Esophagus squamous epithelium (tissue), 5 donors: ENCODE results near the gene SPTBN4. TPM values are rescaled to one million over a fixed set of nuclear protein-coding genes. Genes with fewer than 3 reads are reported as not detected.
"Not testable (repeated sequence)": the region's sequence is repeated elsewhere in the genome, so short reads cannot be mapped to it uniquely, and the experiment has no call there.

Experiments
- DNase-seq: peaks from one replicate; lab custom pipeline; 2025; lab: John Stamatoyannopoulos, UW
- H3K27ac ChIP-seq, 4 donors: fragments of 200-600 bp; sonication (generic); one replicate each; pipeline ENCODE4 v1.5.1; 2016 to 2019; ENCODE audit warnings: mild to moderate bottlenecking in 1 of 4
- H3K27me3 ChIP-seq, 4 donors: fragments of 200-600 bp; sonication (generic); 1 replicate in 3 of 4; 2 replicates in 1 of 4; pipeline versions ENCODE4 v1.5.1 to v1.6.0; 2017 to 2021; ENCODE audit warnings: antibody characterized with exemption in 1 of 4
- H3K36me3 ChIP-seq, 3 donors: fragments of 200-600 bp; sonication (generic); one replicate each; pipeline ENCODE4 v1.5.1; 2016 to 2019
- H3K4me1 ChIP-seq, 3 donors: fragments of 200-600 bp; sonication (generic); one replicate each; pipeline ENCODE4 v1.5.1; 2017 to 2019
- H3K4me3 ChIP-seq, 4 donors: fragments of 200-600 bp; sonication (generic); 1 replicate in 3 of 4; 2 replicates in 1 of 4; pipeline ENCODE4 v1.5.1; 2016 to 2019; ENCODE audit warnings: mild to moderate bottlenecking in 2 of 4, moderate library complexity in 1 of 4
- H3K9me3 ChIP-seq, 3 donors: fragments of 200-600 bp; sonication (generic); one replicate each; pipeline ENCODE4 v1.5.1; 2016 to 2019
- POLR2A ChIP-seq, 4 donors: fragments of 450-650 bp; IDR thresholded peaks; one replicate each; pipeline ENCODE4 v1.6.1; 2017; ENCODE audit warnings: antibody characterized with exemption in 4 of 4, mild to moderate bottlenecking in 4 of 4, moderate library complexity in 3 of 4
- WGBS, 2 donors: methylation state at CpG; one replicate each; pipeline ENCODE4 v1.1.5; 2018; 5-methylcytosine and 5-hydroxymethylcytosine counted together
- intact Hi-C: fragments of 100-400 bp; cut with DNase I; formaldehyde crosslinking; loops from one replicate; pipeline ENCODE4 v1.15.0; 2022
- total RNA-seq, 4 donors: library from RNA; depleted of rRNA; stranded (reverse); fragments of >200 nt; gene quantifications; one replicate each; pipeline ENCODE4 v1.1.0, GENCODE V29; 2016
- TF ChIP-seq, protein P1 (sequence below), 6 experiments: fragments of 450-650 bp in 4 of 6; fragments of 200-600 bp in 2 of 6; sonication (generic) in 2 of 6; IDR thresholded peaks; one replicate each; pipeline ENCODE4 v1.5.1; 2016 to 2019; ENCODE audit warnings: antibody characterized with exemption in 6 of 6, mild to moderate bottlenecking in 4 of 6, moderate library complexity in 4 of 6
- donor health status: DM: yes; HTN: yes; CAD: no.

SPTBN4 gene
- total RNA-seq, 4 donors from 2014 or later, result 0.08 to 2.0 (median 1.2) TPM

DNA sequence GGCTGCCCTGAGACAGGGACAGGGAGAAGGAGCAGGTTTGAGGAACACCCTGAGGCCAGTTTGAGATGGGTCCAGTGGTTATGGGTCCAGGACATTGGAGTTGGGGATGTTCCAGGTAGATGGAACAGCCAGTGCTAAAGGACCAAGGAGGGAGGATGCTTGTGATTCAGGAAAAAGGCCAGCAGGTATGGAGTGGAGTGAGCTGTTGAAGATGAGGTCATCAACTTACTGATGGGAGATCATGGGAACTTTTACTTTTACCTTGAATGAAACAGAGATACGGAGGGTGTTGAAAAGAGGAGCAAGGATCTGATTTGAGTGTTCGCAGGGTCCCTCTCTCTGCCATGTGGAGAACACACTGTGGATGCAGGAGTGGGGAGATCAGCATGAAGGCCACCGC lies 25.5 kb downstream of the SPTBN4 start:
- WGBS, 2 donors, result 88 to 89% methylated on average over 3 of the region's 3 CpGs
- intact Hi-C loops, result no loop called here

DNA sequence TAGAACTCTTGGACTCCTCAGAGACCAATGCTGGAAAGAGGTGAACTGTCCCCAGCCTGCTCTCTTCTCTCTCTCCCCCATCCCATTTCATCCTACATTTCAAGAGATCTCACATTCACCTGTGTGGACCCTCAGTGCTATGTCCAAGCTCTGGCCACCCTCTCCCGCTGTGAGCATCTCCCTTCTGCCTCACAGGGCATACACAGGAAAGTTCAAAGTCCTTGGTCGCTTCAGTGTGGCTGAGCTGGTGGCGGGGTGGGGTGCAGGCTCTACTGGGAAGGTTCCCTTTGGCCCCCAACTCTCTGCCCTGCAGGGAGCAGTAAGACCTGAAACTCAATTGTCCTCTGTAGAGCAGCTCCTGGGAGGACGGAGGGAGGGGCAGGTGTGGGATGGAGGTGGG lies 27.0 kb downstream of the SPTBN4 start:
- no peaks in the 10 kb centered on the region for H3K36me3 ChIP-seq
- H3K9me3 ChIP-seq, result no peaks in the 10 kb centered on the region
- 44 to 54% methylated on average over 3 to 4 of the region's 4 CpGs for WGBS, 2 donors
- no peaks in the 10 kb centered on the region for H3K4me1 ChIP-seq
- TF ChIP-seq, protein P1, sequence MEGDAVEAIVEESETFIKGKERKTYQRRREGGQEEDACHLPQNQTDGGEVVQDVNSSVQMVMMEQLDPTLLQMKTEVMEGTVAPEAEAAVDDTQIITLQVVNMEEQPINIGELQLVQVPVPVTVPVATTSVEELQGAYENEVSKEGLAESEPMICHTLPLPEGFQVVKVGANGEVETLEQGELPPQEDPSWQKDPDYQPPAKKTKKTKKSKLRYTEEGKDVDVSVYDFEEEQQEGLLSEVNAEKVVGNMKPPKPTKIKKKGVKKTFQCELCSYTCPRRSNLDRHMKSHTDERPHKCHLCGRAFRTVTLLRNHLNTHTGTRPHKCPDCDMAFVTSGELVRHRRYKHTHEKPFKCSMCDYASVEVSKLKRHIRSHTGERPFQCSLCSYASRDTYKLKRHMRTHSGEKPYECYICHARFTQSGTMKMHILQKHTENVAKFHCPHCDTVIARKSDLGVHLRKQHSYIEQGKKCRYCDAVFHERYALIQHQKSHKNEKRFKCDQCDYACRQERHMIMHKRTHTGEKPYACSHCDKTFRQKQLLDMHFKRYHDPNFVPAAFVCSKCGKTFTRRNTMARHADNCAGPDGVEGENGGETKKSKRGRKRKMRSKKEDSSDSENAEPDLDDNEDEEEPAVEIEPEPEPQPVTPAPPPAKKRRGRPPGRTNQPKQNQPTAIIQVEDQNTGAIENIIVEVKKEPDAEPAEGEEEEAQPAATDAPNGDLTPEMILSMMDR (IDR thresholded peaks at IDR 0.05), result no peak
- TF ChIP-seq POLR2A (IDR thresholded peaks at IDR 0.05), result no peak
- DNase-seq, result no peak
- intact Hi-C loops, result no loop called here
- no peak overlapping the region for H3K27ac ChIP-seq
- no peaks in the 10 kb centered on the region for H3K27me3 ChIP-seq
- H3K4me3 ChIP-seq, result no peak overlapping the region

More for the DNA sequence above, 25.5 kb downstream of the SPTBN4 start:
- TF ChIP-seq, protein P1 (IDR thresholded peaks at IDR 0.05), result no peak
- no peak for TF ChIP-seq POLR2A (IDR thresholded peaks at IDR 0.05)
- no peaks in the 10 kb centered on the region for H3K9me3 ChIP-seq
- H3K36me3 ChIP-seq, result no peaks in the 10 kb centered on the region
- no peak overlapping the region for H3K4me3 ChIP-seq
- peaks cover 0 to 13% (median 0%) of the 10 kb centered on the region in 4 donors for H3K27me3 ChIP-seq
- H3K27ac ChIP-seq, result no peak overlapping the region
- peaks cover 0 to 8% (median 0%) of the 10 kb centered on the region in 3 donors for H3K4me1 ChIP-seq
- no peak for DNase-seq

DNA sequence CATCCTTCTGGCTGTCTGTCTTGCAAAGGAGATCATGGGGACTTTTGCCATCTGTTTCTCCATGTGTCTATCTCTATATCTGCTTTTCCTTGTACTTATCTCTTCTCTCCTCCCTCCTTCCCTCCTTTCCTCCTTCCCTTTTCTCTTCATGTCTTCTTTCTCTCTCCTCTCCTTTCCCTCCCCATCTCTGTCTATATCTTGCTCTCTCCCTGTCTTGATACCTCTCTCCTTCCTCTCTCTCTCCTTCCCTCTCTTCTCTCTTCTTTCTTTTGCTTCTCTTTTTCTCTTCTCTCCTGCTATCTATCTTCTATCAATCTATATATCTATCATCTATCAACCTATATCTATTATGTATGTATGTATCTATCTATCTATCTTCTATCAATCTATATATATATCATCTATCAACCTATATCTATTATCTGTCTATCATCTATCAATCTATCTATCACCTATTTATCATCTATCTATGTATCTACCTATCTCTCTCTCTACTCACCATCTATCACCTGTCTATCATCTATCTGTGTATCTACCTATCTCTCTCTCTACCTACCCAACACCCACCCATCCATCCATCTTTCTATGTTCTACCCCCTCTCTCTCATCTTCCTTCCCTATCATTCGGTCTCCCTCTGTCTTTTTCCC lies 27.5 kb downstream of the SPTBN4 start:
- intact Hi-C loops, result no loop called here
- WGBS, 2 donors, result 59 to 69% methylated on average over 1 of the region's 1 CpG
- H3K27me3 ChIP-seq, result no peaks in the 10 kb centered on the region

DNA sequence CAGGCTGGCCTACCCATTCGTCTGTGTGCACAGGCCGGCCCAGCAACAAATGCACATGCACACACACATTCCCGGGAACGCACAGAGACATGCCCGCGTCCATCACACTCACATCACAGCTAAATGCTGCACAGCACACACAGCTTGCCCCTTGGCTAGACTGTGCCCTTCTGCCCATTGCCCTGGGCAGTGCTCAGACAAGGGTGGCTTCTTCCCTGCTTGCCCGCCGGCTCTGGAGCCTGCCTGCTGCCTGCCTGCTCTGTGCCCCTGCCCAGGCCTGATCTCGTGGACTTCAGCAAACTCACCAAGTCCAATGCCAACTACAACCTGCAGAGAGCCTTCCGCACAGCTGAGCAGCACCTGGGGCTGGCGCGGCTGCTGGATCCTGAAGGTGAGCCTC lies 30.4 kb downstream of the SPTBN4 start:
- H3K27me3 ChIP-seq, result peaks cover 0 to 5% (median 0%) of the 10 kb centered on the region in 4 donors
- intact Hi-C loops, result no loop called here

More for the DNA sequence above, 27.5 kb downstream of the SPTBN4 start:
- no peak for DNase-seq
- Histone ChIP-seq H3K27ac (no peak overlapping the region), H3K36me3 (no peaks in the 10 kb centered on the region), H3K9me3 (no peaks in the 10 kb centered on the region), H3K4me1 (no peaks in the 10 kb centered on the region), H3K4me3 (no peak overlapping the region)
- TF ChIP-seq, protein P1 (IDR thresholded peaks at IDR 0.05), result no peak
- TF ChIP-seq POLR2A (IDR thresholded peaks at IDR 0.05), result no peak

DNA sequence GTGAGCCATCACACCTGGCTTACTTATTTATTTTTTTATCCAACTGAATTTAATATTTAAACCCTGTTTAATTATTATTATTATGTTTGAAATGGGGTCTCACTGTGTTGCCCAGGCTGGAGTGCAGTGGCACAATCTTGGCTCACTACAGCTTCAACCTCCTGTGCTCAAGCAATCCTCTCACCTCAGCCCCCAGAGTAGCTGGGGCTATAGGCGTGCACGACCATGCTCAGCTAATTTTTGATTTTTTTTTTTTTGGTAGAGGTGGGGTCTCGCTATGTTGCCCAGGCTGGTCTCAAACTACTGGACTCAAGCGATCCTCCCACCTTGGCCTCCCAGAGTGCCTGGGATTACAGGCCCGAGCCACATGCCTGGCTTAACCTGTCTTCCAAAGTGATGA lies 32.5 kb downstream of the SPTBN4 start:
- peaks cover 0 to 11% (median 0%) of the 10 kb centered on the region in 4 donors for H3K27me3 ChIP-seq
- 88 to 90% methylated on average over 3 to 4 of the region's 5 CpGs for WGBS, 2 donors
- DNase-seq, result no peak
- H3K4me3 ChIP-seq, result no peak overlapping the region
- H3K9me3 ChIP-seq, result no peaks in the 10 kb centered on the region
- no peak overlapping the region for H3K27ac ChIP-seq
- intact Hi-C loops, result no loop called here
- H3K4me1 ChIP-seq, result no peaks in the 10 kb centered on the region
- TF ChIP-seq POLR2A (IDR thresholded peaks at IDR 0.05), result no peak
- TF ChIP-seq, protein P1 (IDR thresholded peaks at IDR 0.05), result no peak
- no peaks in the 10 kb centered on the region for H3K36me3 ChIP-seq

More for the DNA sequence above, 30.4 kb downstream of the SPTBN4 start:
- 88 to 96% methylated on average over 5 to 9 of the region's 12 CpGs for WGBS, 2 donors
- TF ChIP-seq POLR2A (IDR thresholded peaks at IDR 0.05), result no peak
- TF ChIP-seq, protein P1 (IDR thresholded peaks at IDR 0.05), result no peak
- no peaks in the 10 kb centered on the region for H3K4me1 ChIP-seq
- DNase-seq, result no peak
- no peaks in the 10 kb centered on the region for H3K36me3 ChIP-seq
- H3K27ac ChIP-seq, result no peak overlapping the region
- H3K4me3 ChIP-seq, result no peak overlapping the region
- H3K9me3 ChIP-seq, result no peaks in the 10 kb centered on the region

DNA sequence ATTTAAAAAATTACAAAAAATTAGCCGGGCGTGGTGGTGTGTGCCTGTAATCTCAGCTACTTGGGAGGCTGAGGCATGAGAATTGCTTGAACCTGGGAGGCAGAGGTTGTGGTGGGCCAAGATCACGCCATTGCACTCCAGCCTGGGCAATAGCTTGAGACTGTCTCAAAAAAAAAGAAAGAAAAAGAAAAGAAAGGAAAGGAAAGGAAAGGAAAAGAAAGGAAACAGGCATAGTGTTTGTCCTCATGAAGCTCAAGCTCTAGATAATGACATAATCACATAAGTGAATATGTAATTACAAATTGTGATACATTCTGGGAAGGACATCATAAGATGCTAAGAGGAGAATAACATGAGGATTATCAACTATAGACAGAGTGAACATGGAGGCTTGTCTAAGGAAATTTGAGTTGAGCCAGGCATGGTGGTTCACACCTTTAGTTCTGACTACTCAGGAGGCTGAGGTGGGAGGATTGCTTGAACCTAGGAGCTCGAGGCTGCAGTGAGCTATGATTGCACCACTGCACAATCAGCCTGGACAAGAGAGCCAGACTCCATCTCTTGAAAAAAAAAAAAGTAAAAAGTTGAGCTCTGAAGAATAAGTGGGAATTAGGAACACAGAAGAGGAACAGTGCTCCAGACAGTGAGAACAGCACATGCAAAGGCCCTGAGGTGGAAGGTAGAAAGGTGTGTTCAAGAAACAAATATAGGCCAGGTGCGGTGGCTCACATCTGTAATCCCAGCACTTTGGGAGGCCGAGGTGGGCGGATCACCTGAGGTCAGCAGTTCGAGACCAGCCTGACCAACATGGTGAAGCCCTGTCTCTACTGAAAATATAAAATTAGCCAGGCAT lies 34.1 kb downstream of the SPTBN4 start:
- DNase-seq, H3K9me3 ChIP-seq, H3K27ac ChIP-seq, H3K4me1 ChIP-seq, H3K4me3 ChIP-seq, intact Hi-C loops, H3K36me3 ChIP-seq: not testable (repeated sequence)
- peaks cover 0 to 11% (median 0%) of the 10 kb centered on the region in 4 donors for H3K27me3 ChIP-seq
- 75 to 77% methylated on average over 8 of the region's 8 CpGs for WGBS, 2 donors
